HG03159 (cell line): Measurements from ENCODE around the gene MEPCE.

Experiments used
- ATAC-seq: cut with Tn5 transposase; IDR thresholded peaks from one replicate; pipeline ENCODE4 v1.9.1; 2021; ENCODE audit warnings: mild to moderate bottlenecking, moderate library complexity; ENCODE audit not compliant: unreplicated experiment

The MEPCE gene

DNA sequence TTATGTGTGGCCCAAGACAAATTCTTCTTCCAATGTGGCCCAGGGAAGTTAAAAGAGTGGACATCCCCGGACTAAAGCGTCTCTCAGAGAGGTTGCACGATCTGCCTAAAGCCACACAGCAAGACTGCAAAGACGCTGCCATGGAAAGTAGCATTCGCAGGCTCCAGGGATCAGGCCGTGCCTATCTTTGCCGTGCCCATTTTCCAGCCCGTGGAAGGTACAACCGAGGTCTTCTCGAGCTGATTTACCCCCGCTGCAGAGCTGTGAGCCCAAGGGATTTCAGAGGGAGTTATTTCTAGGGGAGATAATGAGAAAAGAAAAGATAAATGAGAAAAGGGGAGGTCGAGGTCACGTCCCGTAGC is 53.1 kb downstream of the MEPCE start:
- no peak for ATAC-seq

DNA sequence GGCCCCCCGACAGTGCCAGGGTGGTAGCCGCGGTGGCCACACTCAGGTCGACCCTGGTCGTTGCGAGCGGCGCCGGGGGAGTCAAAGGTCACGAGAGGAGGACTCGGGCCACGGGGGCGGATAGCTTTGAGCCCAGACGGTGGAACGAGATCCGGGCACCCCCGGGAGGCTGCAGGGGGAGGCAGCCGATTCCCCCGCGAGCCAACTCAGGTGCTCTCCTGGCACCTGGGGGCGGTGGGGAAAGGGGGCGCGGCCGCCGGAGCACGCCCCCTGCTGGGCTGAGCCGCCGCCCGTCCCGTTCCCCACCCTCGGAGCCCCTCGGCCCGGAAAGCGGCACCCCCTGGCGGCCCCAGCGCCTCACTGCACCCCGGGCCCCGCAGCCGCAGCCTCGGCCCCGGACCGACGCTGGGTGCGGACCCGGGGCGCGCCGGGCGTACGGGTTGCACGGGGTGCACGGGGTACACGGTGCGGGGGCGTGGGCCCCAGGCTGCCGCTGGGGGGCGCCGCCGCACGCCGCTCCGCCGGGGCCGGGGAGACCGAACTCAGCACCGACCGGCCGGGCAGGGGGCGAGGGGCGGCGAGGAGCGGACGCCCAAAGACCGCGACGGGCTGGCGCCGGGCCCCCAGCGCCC is 53.6 kb downstream of the MEPCE start:
- peak; percentile 43 for ATAC-seq
